Uterine smooth muscle cell (primary cell): ENCODE measurements around the gene SPANXA1. TPM values are rescaled to one million over a fixed set of nuclear protein-coding genes. Genes with fewer than 3 reads are reported as not detected.

ENCODE experiments used
- total RNA-seq: library from RNA; depleted of rRNA; stranded (reverse); fragments of >200 nt; gene quantifications from 2 replicates; pipeline ENCODE4 v1.2.3, GENCODE V29; 2014

The SPANXA1 gene, protein sequence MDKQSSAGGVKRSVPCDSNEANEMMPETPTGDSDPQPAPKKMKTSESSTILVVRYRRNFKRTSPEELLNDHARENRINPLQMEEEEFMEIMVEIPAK
- not detected in 2 replicates for total RNA-seq

DNA sequence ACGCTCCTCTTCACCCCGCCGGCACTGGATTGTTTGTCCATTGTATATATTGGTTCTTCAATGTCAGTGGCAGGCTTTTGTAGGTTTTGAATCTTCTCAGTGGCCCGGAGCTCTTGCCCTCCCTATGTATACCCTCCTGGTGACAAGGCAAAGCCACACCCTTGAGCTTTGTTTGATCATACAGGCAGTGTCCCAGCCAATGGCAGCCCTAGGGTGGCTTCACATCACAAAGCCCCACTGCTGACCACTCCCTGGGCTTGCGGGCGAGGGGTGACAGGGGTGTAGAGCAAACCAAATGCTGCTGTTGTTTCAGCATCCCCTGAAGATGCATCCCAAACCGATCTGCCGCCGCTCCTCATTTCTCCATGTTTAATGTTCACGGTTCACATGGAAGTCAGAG is at the start of gene SPANXA1:
Gene SPANXA1 (minus strand): TSS at position 101 of the 400 bp plus-strand sequence. CDS start 60 bp downstream, at position 41.

DNA sequence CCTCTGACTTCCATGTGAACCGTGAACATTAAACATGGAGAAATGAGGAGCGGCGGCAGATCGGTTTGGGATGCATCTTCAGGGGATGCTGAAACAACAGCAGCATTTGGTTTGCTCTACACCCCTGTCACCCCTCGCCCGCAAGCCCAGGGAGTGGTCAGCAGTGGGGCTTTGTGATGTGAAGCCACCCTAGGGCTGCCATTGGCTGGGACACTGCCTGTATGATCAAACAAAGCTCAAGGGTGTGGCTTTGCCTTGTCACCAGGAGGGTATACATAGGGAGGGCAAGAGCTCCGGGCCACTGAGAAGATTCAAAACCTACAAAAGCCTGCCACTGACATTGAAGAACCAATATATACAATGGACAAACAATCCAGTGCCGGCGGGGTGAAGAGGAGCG is 4.9 kb upstream of the SPANXA1 start, which contains the start of gene SPANXA2:
Gene SPANXA2 (plus strand): TSS at position 301 of the 400 bp plus-strand sequence. CDS start 60 bp downstream, at position 361.

Other genes with a start within 250 kb of the SPANXA1 start
- not detected in 2 replicates for gene SPANXA2, start 5.0 kb upstream of the SPANXA1 start, total RNA-seq
- gene SPANXD, start 114.0 kb upstream of the SPANXA1 start, total RNA-seq, result not detected in 2 replicates